H1 (cell line): ENCODE data around the gene KNDC1. TPM values are rescaled to one million over a fixed set of nuclear protein-coding genes. Genes with fewer than 3 reads are reported as not detected.

Source experiments
- CTCF ChIA-PET: fragments of 300-600 bp; sonication (Branson Sonifier 250); formaldehyde crosslinking; loops from one replicate; lab custom pipeline; 2021; ENCODE audit not compliant: partially characterized antibody; lab: Charles Lee
- POLR2A ChIA-PET: fragments of 300-600 bp; sonication (Branson Sonifier 250); formaldehyde crosslinking; loops from one replicate; lab custom pipeline; 2021; ENCODE audit warnings: inconsistent platforms; ENCODE audit not compliant: partially characterized antibody; lab: Charles Lee
- DNase-seq, 2 experiments: peaks; one replicate each; pipeline versions ENCODE4 v3.0.0 to v3.0.0-alpha.2; 2010 to 2022; ENCODE audit warnings: low spot score in 2 of 2, low read depth in 1 of 2, mixed read lengths in 1 of 2
- FAIRE-seq: peaks from 2 replicates; lab custom pipeline; 2011; peaks lifted over from hg19 to GRCh38; lab: Jason Lieb, UNC
- H2AFZ ChIP-seq: 2 replicates; pipeline ENCODE4 v1.8.1; 2012; ENCODE audit warnings: low read length, inconsistent platforms
- H2AK5ac ChIP-seq: 2 replicates; pipeline ENCODE4 v1.6.1; 2013; ENCODE audit warnings: low read depth, low read length
- H2BK120ac ChIP-seq: replicated peaks from 2 replicates; pipeline ENCODE3; 2013; ENCODE audit warnings: low read depth, low read length, inconsistent platforms
- H2BK12ac ChIP-seq: 2 replicates; pipeline ENCODE4 v1.6.1; 2013; ENCODE audit warnings: low read depth, low read length
- H2BK15ac ChIP-seq: 2 replicates; pipeline ENCODE4 v1.6.1; 2013; ENCODE audit warnings: low read length
- H2BK20ac ChIP-seq: 2 replicates; pipeline ENCODE4 v1.6.1; 2013; ENCODE audit warnings: low read length
- H2BK5ac ChIP-seq: 2 replicates; pipeline ENCODE4 v1.6.1; 2013; ENCODE audit warnings: low read depth, low read length
- H3K14ac ChIP-seq: 2 replicates; pipeline ENCODE4 v1.6.1; 2013; ENCODE audit warnings: inconsistent platforms; ENCODE audit not compliant: insufficient read length
- H3K18ac ChIP-seq: 2 replicates; pipeline ENCODE4 v1.6.1; 2013; ENCODE audit warnings: low read length; ENCODE audit errors: extremely low read depth
- H3K23ac ChIP-seq: 2 replicates; pipeline ENCODE4 v1.6.1; 2013; ENCODE audit warnings: inconsistent platforms; ENCODE audit not compliant: insufficient read length
- H3K23me2 ChIP-seq: 2 replicates; pipeline ENCODE4 v1.6.1; 2013; ENCODE audit warnings: low read depth, low read length
- H3K27ac ChIP-seq: 2 replicates; pipeline ENCODE4 v1.6.1; 2011; ENCODE audit warnings: low read depth, low read length, inconsistent platforms
- H3K27me3 ChIP-seq, 4 experiments: replicated peaks in 1 of 4; 1 replicate in 1 of 4; 2 replicates in 3 of 4; pipeline versions ENCODE4 v1.6.1 to v1.8.1; 2011 to 2013; ENCODE audit warnings: low read length in 3 of 4, mild to moderate bottlenecking in 3 of 4, inconsistent platforms in 2 of 4, mixed read lengths in 2 of 4, moderate library complexity in 1 of 4; ENCODE audit not compliant: control insufficient read depth in 3 of 4, insufficient read depth in 3 of 4; ENCODE audit errors: extremely low read depth in 1 of 4
- H3K36me3 ChIP-seq, 4 experiments: 2 replicates each; pipeline versions ENCODE4 v1.6.1 to v1.8.1; 2011 to 2013; ENCODE audit warnings: mild to moderate bottlenecking in 4 of 4, low read length in 3 of 4, moderate library complexity in 2 of 4, control low read depth in 1 of 4, inconsistent platforms in 1 of 4; ENCODE audit not compliant: insufficient read depth in 4 of 4, control insufficient read depth in 2 of 4
- H3K4ac ChIP-seq: replicated peaks from 2 replicates; pipeline ENCODE3; 2013; ENCODE audit warnings: low read length, low read depth, mixed read lengths, inconsistent platforms; ENCODE audit not compliant: insufficient read length
- H3K4me1 ChIP-seq, 4 experiments: replicated peaks in 1 of 4; 1 replicate in 1 of 4; 2 replicates in 3 of 4; pipeline versions ENCODE4 v1.6.1 to v1.8.1; 2011 to 2013; ENCODE audit warnings: low read length in 3 of 4, inconsistent platforms in 2 of 4, mixed read lengths in 1 of 4; ENCODE audit not compliant: insufficient read depth in 4 of 4, control insufficient read depth in 3 of 4
- H3K4me2 ChIP-seq, 2 experiments: 2 replicates each; pipeline versions ENCODE4 v1.6.1 to v1.8.1; 2011 to 2013; ENCODE audit warnings: low read depth in 2 of 2, low read length in 2 of 2, control low read depth in 1 of 2, inconsistent platforms in 1 of 2, mild to moderate bottlenecking in 1 of 2; ENCODE audit not compliant: insufficient read depth in 1 of 2
- H3K4me3 ChIP-seq, 4 experiments: fragments of 200-600, 300-600 bp in 1 of 4; sonication (generic), shearing (Covaris generic), sonication (Bioruptor Twin) in 1 of 4; 2 replicates each; pipeline versions ENCODE4 v1.5.1 to v1.8.1; 2011 to 2016; ENCODE audit warnings: low read length in 4 of 4, low read depth in 3 of 4, control low read depth in 2 of 4, inconsistent platforms in 2 of 4, mild to moderate bottlenecking in 2 of 4, mixed read lengths in 1 of 4, moderate library complexity in 1 of 4; ENCODE audit not compliant: insufficient read depth in 2 of 4; ENCODE audit errors: extremely low read depth in 1 of 4
- H3K56ac ChIP-seq: replicated peaks from 2 replicates; pipeline ENCODE3; 2013; ENCODE audit warnings: low read depth, mild to moderate bottlenecking, mixed read lengths, low read length, inconsistent platforms; ENCODE audit not compliant: insufficient read length
- H3K79me1 ChIP-seq: 2 replicates; pipeline ENCODE4 v1.6.1; 2013; ENCODE audit warnings: low read depth, low read length, control low read depth
- H3K79me2 ChIP-seq, 2 experiments: 2 replicates each; pipeline versions ENCODE4 v1.6.1 to v1.8.1; 2012 to 2013; ENCODE audit warnings: low read length in 2 of 2, mild to moderate bottlenecking in 2 of 2, inconsistent platforms in 1 of 2; ENCODE audit not compliant: insufficient read depth in 2 of 2, control insufficient read depth in 1 of 2
- H3K9ac ChIP-seq, 4 experiments: replicated peaks in 1 of 4; 1 replicate in 1 of 4; 2 replicates in 3 of 4; pipeline versions ENCODE4 v1.6.1 to v1.8.1; 2011 to 2013; ENCODE audit warnings: low read depth in 3 of 4, low read length in 3 of 4, control low read depth in 2 of 4, mild to moderate bottlenecking in 2 of 4, moderate library complexity in 2 of 4, inconsistent platforms in 1 of 4; ENCODE audit errors: extremely low read depth in 1 of 4
- H3K9me3 ChIP-seq, 2 experiments: 2 replicates each; pipeline versions ENCODE4 v1.6.1 to v1.8.1; 2012 to 2013; ENCODE audit warnings: mild to moderate bottlenecking in 2 of 2, moderate library complexity in 2 of 2, control low read depth in 1 of 2, inconsistent platforms in 1 of 2, low read depth in 1 of 2, low read length in 1 of 2, mixed read lengths in 1 of 2; ENCODE audit not compliant: insufficient read depth in 2 of 2
- H4K20me1 ChIP-seq, 2 experiments: replicated peaks in 1 of 2; 2 replicates each; pipeline versions ENCODE3 to v1.8.1; 2011 to 2013; ENCODE audit warnings: inconsistent platforms in 2 of 2, low read length in 2 of 2, mild to moderate bottlenecking in 1 of 2; ENCODE audit not compliant: insufficient read depth in 2 of 2, control insufficient read depth in 1 of 2
- H4K5ac ChIP-seq: 2 replicates; pipeline ENCODE4 v1.6.1; 2013; ENCODE audit warnings: low read length, low read depth, mixed read lengths, inconsistent platforms; ENCODE audit not compliant: insufficient read length
- H4K8ac ChIP-seq: 2 replicates; pipeline ENCODE4 v1.8.0; 2013; ENCODE audit warnings: mild to moderate bottlenecking, moderate library complexity, low read length, inconsistent platforms; ENCODE audit not compliant: insufficient read depth; ENCODE audit errors: extremely low read depth
- H4K91ac ChIP-seq: replicated peaks from 2 replicates; pipeline ENCODE3; 2013; ENCODE audit warnings: low read length, mixed read lengths, inconsistent platforms; ENCODE audit not compliant: insufficient read length
- EGR1 ChIP-seq: IDR thresholded peaks from 2 replicates; pipeline ENCODE4 v1.6.1; 2011; ENCODE audit warnings: low read depth, low read length, borderline replicate concordance
- SIX5 ChIP-seq: IDR thresholded peaks from 2 replicates; pipeline ENCODE4 v1.6.1; 2011; ENCODE audit warnings: mild to moderate bottlenecking, low read depth, low read length
- TCF12 ChIP-seq: IDR thresholded peaks from 2 replicates; pipeline ENCODE4 v1.6.1; 2011; ENCODE audit warnings: low read depth, mild to moderate bottlenecking, low read length
- TEAD4 ChIP-seq: IDR thresholded peaks from 2 replicates; pipeline ENCODE4 v1.6.1; 2012; ENCODE audit warnings: low read depth, low read length, inconsistent platforms, mixed read lengths
- WGBS, 2 experiments: shearing (Covaris generic) in 1 of 2; methylation state at CpG; one replicate each; pipeline versions ENCODE4 v1.1.6 to v1.1.7; 2013 to 2015; ENCODE audit warnings: low lambda C conversion rate in 2 of 2, mixed read lengths in 2 of 2, inconsistent platforms in 1 of 2, low coverage in 1 of 2, missing lambda C conversion rate in 1 of 2; ENCODE audit not compliant: insufficient replicate concordance in 2 of 2, insufficient coverage in 1 of 2, insufficient read length in 1 of 2; ENCODE audit errors: extremely low coverage in 1 of 2, missing lambda C conversion rate in 1 of 2; 5-methylcytosine and 5-hydroxymethylcytosine counted together
- polyA plus RNA-seq, 7 experiments: library from polyadenylated mRNA; depleted of rRNA in 3 of 7; stranded (reverse) in 5 of 7; unstranded in 2 of 7; fragments of >200 nt in 5 of 7; fragments of 200-250 nt in 2 of 7; gene quantifications; 1 replicate in 5 of 7; 2 replicates in 1 of 7; 4 replicates in 1 of 7; pipeline versions ENCODE4 v1.2.1 to v1.2.3, GENCODE V29; 2011 to 2013; ENCODE audit warnings: missing spikeins in 2 of 7, mixed read lengths in 2 of 7
- total RNA-seq: library from RNA; stranded (reverse); fragmentation: NEBNext Ultra II Directional; extraction: Animal tissue kit (Norgen Biotek cat#: 25700); gene quantifications from 2 replicates; pipeline ENCODE4 v1.2.1, GENCODE V29; 2021

KNDC1 gene
- total and polyA plus RNA-seq, 2 of the 8 experiments (the other 6 are each of a cell fraction or from before 2014, with no cell fraction given) = 7.5 to 16.7 TPM

DNA sequence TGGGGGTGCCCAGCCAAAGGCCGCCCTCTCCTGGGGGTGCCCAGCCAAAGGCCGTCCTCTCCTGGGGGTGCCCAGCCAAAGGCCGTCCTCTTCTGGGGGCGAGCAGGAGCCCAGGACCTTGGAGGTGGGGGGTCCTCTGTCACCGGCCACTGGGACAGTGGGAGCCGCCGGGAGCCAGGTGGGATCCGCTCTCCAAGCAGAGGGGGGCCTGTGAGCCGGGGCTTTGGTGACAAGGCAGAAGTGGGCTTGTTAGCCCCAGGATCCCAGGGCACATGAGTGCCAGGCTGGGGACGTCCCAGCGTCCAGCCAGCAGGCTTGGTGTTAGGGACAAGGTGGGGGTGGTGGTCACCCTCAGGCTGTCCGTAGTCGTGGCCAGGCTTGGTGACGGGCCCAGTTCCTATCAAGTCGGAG is 40.6 kb downstream of the KNDC1 start:
- no peak overlapping the region for H3K4me3 ChIP-seq
- no peak overlapping the region for H2BK20ac ChIP-seq
- H2AK5ac ChIP-seq = no peak overlapping the region
- H3K79me1 ChIP-seq = 0 out of 2 replicates have a peak, but pooled peaks cover 2% of the 10 kb centered on the region
- no peak overlapping the region for H2BK5ac ChIP-seq
- no peak overlapping the region for H2BK15ac ChIP-seq
- no peak overlapping the region for H3K4me2 ChIP-seq
- H3K9ac ChIP-seq = no peak overlapping the region
- H3K18ac ChIP-seq = no peak overlapping the region
- no peak overlapping the region for H3K23ac ChIP-seq
- H3K4ac ChIP-seq = no peak overlapping the region
- no peaks in the 10 kb centered on the region for H3K23me2 ChIP-seq
- H4K20me1 ChIP-seq = peaks cover 0 to 2% of the 10 kb centered on the region in 2 experiments
- no peak overlapping the region for H4K91ac ChIP-seq
- FAIRE-seq = no peak
- no peaks in the 10 kb centered on the region for H3K27me3 ChIP-seq
- no peaks in the 10 kb centered on the region for H3K79me2 ChIP-seq
- no peak overlapping the region for H3K56ac ChIP-seq
- DNase-seq = no peak
- POLR2A ChIA-PET = interaction anchor here (0.6 to 1.3 kb wide), 3 partner anchors 13 to 42 kb away, joined by 3 to 4 read pairs (median 3); no protein-coding TSS in a partner anchor
- CTCF ChIA-PET = interaction anchor here (0.6 to 1.4 kb wide), 4 partner anchors 19 to 261 kb away, joined by 3 to 5 read pairs (median 4); no protein-coding TSS in a partner anchor
- WGBS, 2 experiments = 91% methylated on average over 15 of the region's 15 CpGs; no CpG with 5 or more reads in 1 of the 2 experiments
- no peak overlapping the region for H4K5ac ChIP-seq
- H2AFZ ChIP-seq = no peak overlapping the region
- H4K8ac ChIP-seq = no peak overlapping the region; the same call in 1 of the 2 replicates
- no peak overlapping the region for H3K27ac ChIP-seq
- peaks cover 0 to 10% (median 0%) of the 10 kb centered on the region in 4 experiments; a peak in 2 of 8 replicates for H3K36me3 ChIP-seq
- no peaks in the 10 kb centered on the region for H3K4me1 ChIP-seq
- no peak overlapping the region for H3K14ac ChIP-seq
- TF ChIP-seq SIX5 = no peak
- no peak for TF ChIP-seq TEAD4
- TF ChIP-seq TCF12 = no peak
- TF ChIP-seq EGR1 = no peak
- TF ChIP-seq, all 59 proteins: peak for 0
- Histone ChIP-seq H2BK120ac (no peak overlapping the region), H2BK12ac (no peak overlapping the region), H3K9me3 (no peaks in the 10 kb centered on the region; a peak in 1 of 4 replicates)
